Adipose tissue (tissue), 3 donors: ENCODE results near the gene ZG16B. TPM values are rescaled to one million over a fixed set of nuclear protein-coding genes. Genes with fewer than 3 reads are reported as not detected.

Source experiments
- H3K27ac ChIP-seq: one replicate; pipeline ENCODE4 v1.5.1; 2013; ENCODE audit warnings: low read depth, low read length
- WGBS, 3 donors: extraction: QIAGEN DNeasy Blood & Tissue Kit; methylation state at CpG; one replicate each; pipeline ENCODE4 v1.1.7; 2013; 5-methylcytosine and 5-hydroxymethylcytosine counted together
- polyA plus RNA-seq, 3 donors: library from polyadenylated mRNA; stranded (reverse); fragments of 200-250 nt; gene quantifications; one replicate each; pipeline ENCODE4 v1.2.3, GENCODE V29; 2013
- donor health status: healthy with polysubstance abuse.
- donor health status: Bipolar disorder and iron deficiency.
- donor health status: healthy.

ZG16B gene
- polyA plus RNA-seq, 3 donors, result 0.18 to 2.4 TPM; not detected in 1

- WGBS, 3 donors, result 39 to 42% (median 41%) methylated on average over 22 of the region's 22 CpGs
- no peak overlapping the region for H3K27ac ChIP-seq
Measured at GRCh38 chr16:2835638-2836493, 5.8 kb downstream of the ZG16B start.

GRCh38 chr16:2836646-2837508, 6.8 kb downstream of the ZG16B start:
- H3K27ac ChIP-seq, result no peak overlapping the region
- WGBS, 3 donors, result 52 to 71% (median 68%) methylated on average over 13 of the region's 13 CpGs

GRCh38 chr16:2838928-2839327, 8.8 kb downstream of the ZG16B start:
- WGBS, 3 donors, result 2 to 6% (median 4%) methylated on average over 12 of the region's 12 CpGs
- H3K27ac ChIP-seq, result no peak overlapping the region

- 69 to 86% (median 85%) methylated on average over 14 to 15 of the region's 15 CpGs for WGBS, 3 donors
- no peak overlapping the region for H3K27ac ChIP-seq
Measured at GRCh38 chr16:2839650-2840450, 9.7 kb downstream of the ZG16B start.

DNA sequence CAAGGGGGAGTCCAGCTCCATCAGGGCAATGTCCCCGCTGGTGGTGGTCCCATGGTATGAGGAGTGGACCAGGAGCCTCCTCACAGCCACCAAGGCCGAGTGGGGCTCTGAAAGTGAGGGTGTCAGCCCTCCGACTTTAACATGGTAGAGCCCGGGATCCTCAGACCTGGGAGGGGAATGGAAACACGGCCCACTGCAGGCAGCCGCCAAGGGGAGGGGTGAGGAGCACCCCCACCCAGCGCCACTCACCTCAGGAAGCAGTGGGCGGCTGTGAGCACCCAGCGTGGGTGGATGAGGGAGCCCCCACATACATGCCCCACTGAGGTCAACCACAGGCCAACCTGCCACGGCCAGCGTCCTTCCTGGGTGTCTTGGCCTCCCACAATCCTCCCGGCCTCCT, 10.8 kb downstream of the ZG16B start:
- H3K27ac ChIP-seq, result no peak overlapping the region
- WGBS, 3 donors, result 66 to 78% (median 71%) methylated on average over 12 of the region's 12 CpGs

DNA sequence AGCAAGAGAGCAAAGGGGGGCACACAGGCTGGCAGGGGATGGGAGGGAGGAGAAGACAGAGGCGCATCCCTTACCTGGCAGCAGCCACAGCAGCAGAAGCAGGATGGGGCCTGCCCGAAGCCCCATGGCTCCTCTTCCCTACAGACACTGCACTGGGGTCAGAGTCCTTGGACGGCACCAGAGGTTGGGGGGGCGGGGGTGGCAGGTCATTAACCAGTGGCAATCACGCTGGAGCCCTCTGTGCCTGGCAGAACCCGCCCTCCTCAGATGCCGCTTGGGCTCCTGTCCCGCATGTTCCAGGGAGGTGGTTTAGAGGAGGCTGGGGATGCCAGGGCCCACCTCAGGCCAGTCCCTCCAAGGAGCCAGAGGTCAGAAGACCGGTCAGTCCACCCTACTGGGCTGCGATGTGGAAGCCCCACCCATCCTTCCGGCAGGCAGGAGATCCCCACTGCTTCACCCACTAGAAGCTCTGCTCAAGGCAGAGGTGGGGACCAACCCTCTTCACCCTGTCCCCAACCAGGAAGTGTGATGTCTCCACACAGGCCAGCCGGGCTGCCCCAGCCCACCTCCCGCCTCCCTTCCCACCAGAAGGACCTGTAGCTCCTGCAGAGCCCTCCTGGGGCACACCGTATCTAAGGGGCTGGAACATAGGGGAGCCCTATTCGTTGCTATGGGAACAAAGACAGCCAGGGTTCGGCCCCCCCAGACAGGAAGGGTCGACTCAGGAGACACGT, 11.7 kb downstream of the ZG16B start:
- H3K27ac ChIP-seq, result no peak overlapping the region

DNA sequence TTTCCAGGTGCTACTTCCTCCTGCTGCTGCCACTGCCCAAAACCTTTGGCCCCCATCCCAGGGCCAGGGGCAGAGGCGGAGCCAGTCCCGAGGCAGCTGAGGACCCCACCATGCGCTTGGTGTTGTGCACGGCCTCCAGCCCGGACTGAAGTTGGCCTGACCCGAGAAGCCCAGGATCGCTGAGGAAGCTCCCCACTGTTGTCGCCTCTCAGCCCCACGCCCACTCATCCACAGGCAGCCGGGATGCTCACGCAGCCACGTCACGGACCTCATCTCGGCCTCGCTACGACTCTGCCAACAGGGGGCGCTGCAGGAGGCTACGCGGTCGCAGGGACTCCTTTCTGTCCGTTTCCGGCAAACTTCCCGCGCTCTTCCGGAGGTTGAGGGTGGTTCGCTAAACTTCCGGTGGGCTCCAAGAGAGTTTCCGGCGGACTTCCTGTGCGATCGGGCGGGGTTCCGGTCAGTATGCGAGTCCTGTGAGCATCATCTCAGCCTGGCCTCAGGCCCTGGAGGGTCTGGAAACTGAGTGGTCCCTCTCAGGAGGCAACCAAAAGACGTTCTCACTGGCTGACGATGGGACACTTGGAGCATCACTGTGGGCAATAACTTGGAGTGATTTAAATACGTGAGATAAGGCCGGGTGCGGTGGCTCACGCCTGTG, 12.4 kb downstream of the ZG16B start:
- WGBS, 3 donors, result 25 to 38% (median 33%) methylated on average over 40 of the region's 40 CpGs
- no peak overlapping the region for H3K27ac ChIP-seq

More for the DNA sequence above, 11.7 kb downstream of the ZG16B start:
- WGBS, 3 donors, result 64 to 74% (median 71%) methylated on average over 18 of the region's 18 CpGs

GRCh38 chr16:2843526-2843925, 13.4 kb downstream of the ZG16B start:
- H3K27ac ChIP-seq, result no peak overlapping the region
- WGBS, 3 donors, result 79 to 94% (median 93%) methylated on average over 8 of the region's 8 CpGs

GRCh38 chr16:2845116-2845515, 15.0 kb downstream of the ZG16B start:
- 68 to 75% (median 69%) methylated on average over 5 of the region's 5 CpGs for WGBS, 3 donors
- no peak overlapping the region for H3K27ac ChIP-seq

- 66 to 78% (median 67%) methylated on average over 3 of the region's 3 CpGs for WGBS, 3 donors
Measured at GRCh38 chr16:2846511-2847310, 16.6 kb downstream of the ZG16B start.

DNA sequence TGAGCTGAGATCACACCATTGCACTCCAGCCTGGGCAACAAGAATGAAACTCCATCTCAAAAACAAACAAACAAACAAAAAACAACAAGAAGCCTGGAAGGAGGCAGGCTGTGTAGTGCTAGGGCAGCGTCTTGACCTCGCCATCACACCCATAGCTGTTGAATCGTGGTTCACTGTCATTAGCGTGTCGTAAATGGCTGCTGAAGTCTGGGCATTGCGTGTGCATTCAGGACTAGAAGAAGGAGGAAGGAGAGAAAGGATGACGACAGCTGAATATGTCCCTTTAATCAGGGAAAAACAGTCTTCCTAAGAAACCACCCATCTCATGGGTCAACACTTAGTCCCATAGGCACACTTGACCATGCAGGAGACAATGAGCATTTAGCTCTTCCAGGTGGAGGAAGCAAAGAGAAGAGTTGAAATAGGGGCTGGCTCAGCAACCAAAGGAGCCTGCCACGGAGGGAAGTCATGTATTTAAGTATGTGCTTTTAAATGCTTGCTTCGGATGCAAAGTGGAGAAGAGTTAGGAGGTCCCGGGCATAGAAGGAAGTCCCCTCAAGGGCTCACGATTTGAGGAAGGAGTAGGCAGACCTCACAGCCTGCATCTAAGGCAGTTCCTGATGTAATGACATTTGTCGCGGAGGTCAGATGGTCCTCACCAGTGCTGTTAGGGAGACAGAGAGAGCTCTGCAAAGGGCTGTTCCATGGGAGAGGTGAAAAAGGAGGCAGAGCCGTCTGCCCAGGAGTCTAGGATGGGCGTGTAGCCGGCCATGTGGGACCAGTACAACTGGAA, 19.0 kb downstream of the ZG16B start:
- H3K27ac ChIP-seq, result no peak overlapping the region
- whole genome bisulfite sequencing, 3 donors, result 71 to 78% (median 73%) methylated on average over 16 of the region's 16 CpGs

More at GRCh38 chr16:2846511-2847310, 16.6 kb downstream of the ZG16B start:
- H3K27ac ChIP-seq, result no peak overlapping the region

GRCh38 chr16:2852003-2852730, 22.1 kb downstream of the ZG16B start:
- 89 to 91% (median 90%) methylated on average over 16 of the region's 16 CpGs for WGBS, 3 donors
- H3K27ac ChIP-seq, result no peak overlapping the region

DNA sequence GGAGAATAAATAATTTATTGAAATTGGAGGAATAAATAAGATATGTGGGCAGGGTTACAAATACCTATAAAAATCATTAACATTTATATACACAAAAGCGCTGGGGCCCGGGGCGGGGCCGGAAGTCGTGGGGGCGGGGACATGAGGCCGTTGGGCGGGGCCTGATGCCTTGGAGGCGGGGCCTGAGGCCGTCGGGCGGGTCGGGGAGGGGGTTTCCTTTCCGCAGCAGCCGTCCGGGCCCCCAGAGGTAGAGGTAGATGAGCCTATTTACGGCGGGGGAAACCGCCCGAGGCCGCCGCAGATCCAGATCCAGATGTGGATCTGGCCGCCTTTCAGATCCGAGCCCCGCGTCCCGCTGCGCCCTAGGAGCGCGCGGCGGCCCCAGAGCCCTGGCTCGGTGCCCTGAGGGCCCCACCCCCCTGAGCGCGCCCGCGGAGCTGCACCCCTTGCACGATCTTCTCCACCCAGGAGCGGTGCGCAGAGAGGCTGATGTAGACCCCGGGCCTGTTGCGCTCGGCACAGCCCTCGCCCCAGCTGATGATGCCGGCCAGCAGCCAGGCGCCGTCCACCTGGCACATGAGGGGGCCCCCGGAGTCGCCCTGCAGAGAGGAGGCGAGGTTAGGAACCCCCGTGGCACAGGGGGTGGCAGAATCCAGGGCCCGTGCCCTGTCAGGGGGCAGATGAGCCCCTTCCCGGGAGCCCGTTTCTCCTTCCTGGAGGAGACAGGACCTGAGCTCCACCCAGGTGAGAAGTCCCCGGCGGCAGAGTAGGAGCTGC, 22.8 kb downstream of the ZG16B start:
- 47 to 74% (median 49%) methylated on average over 47 to 56 of the region's 56 CpGs for WGBS, 3 donors

GRCh38 chr16:2853531-2854073, 23.5 kb downstream of the ZG16B start:
- WGBS, 3 donors, result 75 to 87% (median 82%) methylated on average over 18 of the region's 18 CpGs
- no peak overlapping the region for H3K27ac ChIP-seq

More for the DNA sequence above, 22.8 kb downstream of the ZG16B start:
- no peak overlapping the region for H3K27ac ChIP-seq
